SK-N-SH (cell line): ENCODE data around the gene FLYWCH2. TPM values are rescaled to one million over a fixed set of nuclear protein-coding genes. Genes with fewer than 3 reads are reported as not detected.

Source experiments
- CTCF ChIA-PET: fragments of 300-600, 350-600 bp; formaldehyde crosslinking; extraction: SDS; loops from one replicate; lab custom pipeline; 2021; lab: Yijun Ruan, JAX
- POLR2A ChIA-PET: fragments of 350-600 bp; sonication (Branson Sonifier 250); formaldehyde crosslinking; extraction: SDS; loops from one replicate; lab custom pipeline; 2020; ENCODE audit warnings: antibody characterized with exemption, inconsistent platforms; lab: Yijun Ruan, JAX
- DNase-seq: peaks from one replicate; pipeline ENCODE4 v3.0.0; 2012
- H2AFZ ChIP-seq: fragments of 200-600 bp; sonication (generic); 2 replicates; pipeline ENCODE4 v1.8.1; 2016; ENCODE audit warnings: antibody characterized with exemption, mild to moderate bottlenecking, low read depth
- H3F3A ChIP-seq: fragments of 200-600 bp; sonication (generic); replicated peaks from 2 replicates; pipeline ENCODE3; 2016; ENCODE audit warnings: antibody characterized with exemption, mild to moderate bottlenecking; ENCODE audit not compliant: insufficient read depth
- H3K27ac ChIP-seq, 2 experiments: fragments of 200-500 bp in 1 of 2; fragments of 200-600 bp in 1 of 2; sonication (Bioruptor generic) in 1 of 2; sonication (generic), shearing (Covaris generic) in 1 of 2; 2 replicates each; pipeline versions ENCODE4 v1.5.1 to v1.6.1; 2014 to 2016; ENCODE audit warnings: low read depth in 2 of 2, inconsistent platforms in 1 of 2, low read length in 1 of 2, mild to moderate bottlenecking in 1 of 2, mixed read lengths in 1 of 2
- H3K27me3 ChIP-seq: fragments of 200-600 bp; sonication (generic), shearing (Covaris generic); 2 replicates; pipeline ENCODE4 v1.6.1; 2016; ENCODE audit warnings: mixed run types; ENCODE audit not compliant: insufficient read depth
- H3K36me3 ChIP-seq, 2 experiments: fragments of 200-500 bp in 1 of 2; fragments of 200-600 bp in 1 of 2; sonication (Bioruptor generic) in 1 of 2; sonication (generic) in 1 of 2; replicated peaks in 1 of 2; 2 replicates each; pipeline versions ENCODE3 to v1.5.1; 2014 to 2016; ENCODE audit warnings: low read length in 1 of 2, mild to moderate bottlenecking in 1 of 2; ENCODE audit not compliant: insufficient read depth in 2 of 2, control insufficient read depth in 1 of 2
- H3K4me1 ChIP-seq, 2 experiments: fragments of 200-500 bp in 1 of 2; fragments of 200-600 bp in 1 of 2; sonication (Bioruptor generic) in 1 of 2; sonication (generic), shearing (Covaris generic) in 1 of 2; 2 replicates each; pipeline versions ENCODE4 v1.5.1 to v1.6.1; 2014 to 2016; ENCODE audit warnings: low read depth in 1 of 2, low read length in 1 of 2, mixed run types in 1 of 2; ENCODE audit not compliant: insufficient read depth in 2 of 2, control insufficient read depth in 1 of 2
- H3K4me2 ChIP-seq: fragments of 200-600 bp; sonication (generic), shearing (Covaris generic); 2 replicates; pipeline ENCODE4 v1.6.1; 2017; ENCODE audit warnings: mixed run types
- H3K4me3 ChIP-seq, 2 experiments: fragments of 200-500 bp in 1 of 2; fragments of 200-600 bp in 1 of 2; sonication (Bioruptor generic) in 1 of 2; sonication (generic), shearing (Covaris generic) in 1 of 2; 2 replicates each; pipeline versions ENCODE4 v1.5.1 to v1.8.1; 2014 to 2016; ENCODE audit warnings: low read depth in 2 of 2, inconsistent platforms in 1 of 2, low read length in 1 of 2, mild to moderate bottlenecking in 1 of 2, mixed read lengths in 1 of 2, moderate library complexity in 1 of 2
- H3K79me2 ChIP-seq: fragments of 200-600 bp; sonication (generic); 2 replicates; pipeline ENCODE4 v1.8.1; 2017; ENCODE audit warnings: mild to moderate bottlenecking; ENCODE audit not compliant: insufficient read depth
- H3K9ac ChIP-seq: fragments of 200-600 bp; sonication (generic); 2 replicates; pipeline ENCODE4 v1.6.1; 2017; ENCODE audit warnings: mixed run types
- H3K9me2 ChIP-seq: fragments of 200-600 bp; sonication (generic); 2 replicates; pipeline ENCODE4 v1.6.1; 2017; ENCODE audit warnings: mixed run types
- H3K9me3 ChIP-seq: fragments of 200-600 bp; sonication (generic); 2 replicates; pipeline ENCODE4 v1.6.1; 2017; ENCODE audit warnings: mixed run types, mild to moderate bottlenecking, moderate library complexity
- H4K20me1 ChIP-seq: fragments of 200-600 bp; sonication (generic); 2 replicates; pipeline ENCODE4 v1.6.1; 2017; ENCODE audit warnings: mild to moderate bottlenecking, mixed run types; ENCODE audit not compliant: insufficient read depth
- CHD2 ChIP-seq: fragments of 150-350 bp; IDR thresholded peaks from 2 replicates; pipeline ENCODE4 v1.6.1; 2018; ENCODE audit warnings: low read length; ENCODE audit not compliant: partially characterized antibody
- ELF1 ChIP-seq: IDR thresholded peaks from 2 replicates; pipeline ENCODE4 v1.4.0; 2012
- FOXJ3 ChIP-seq: sonication (generic); formaldehyde crosslinking; IDR thresholded peaks from 2 replicates; pipeline ENCODE4 v1.5.1; 2020; ENCODE audit warnings: mild to moderate bottlenecking, missing genetic modification reagents
- GATA2 ChIP-seq: sonication (generic); formaldehyde crosslinking; IDR thresholded peaks from 2 replicates; pipeline ENCODE4 v1.5.0; 2020; ENCODE audit warnings: mild to moderate bottlenecking, missing genetic modification reagents
- JUND ChIP-seq: IDR thresholded peaks from 2 replicates; pipeline ENCODE4 v1.4.0; 2012
- MEF2A ChIP-seq: IDR thresholded peaks from 2 replicates; pipeline ENCODE4 v1.4.0; 2012; ENCODE audit warnings: low read depth, borderline replicate concordance
- MXI1 ChIP-seq: IDR thresholded peaks from 2 replicates; pipeline ENCODE4 v1.6.1; 2012; ENCODE audit warnings: mild to moderate bottlenecking, low read depth, low read length, improper control_type of control experiment
- NFIC ChIP-seq: IDR thresholded peaks from 2 replicates; pipeline ENCODE4 v1.4.0; 2012; ENCODE audit warnings: borderline replicate concordance
- RXRA ChIP-seq: IDR thresholded peaks from 2 replicates; pipeline ENCODE4 v1.4.0; 2012; ENCODE audit warnings: low read depth, mild to moderate bottlenecking, borderline replicate concordance
- SIN3A ChIP-seq: IDR thresholded peaks from 2 replicates; pipeline ENCODE4 v1.6.1; 2012; ENCODE audit warnings: low read depth, mild to moderate bottlenecking, low read length, moderate library complexity, borderline replicate concordance
- SMC3 ChIP-seq: IDR thresholded peaks from 2 replicates; pipeline ENCODE4 v1.6.1; 2012; ENCODE audit warnings: low read depth, low read length, improper control_type of control experiment
- TAF1 ChIP-seq: IDR thresholded peaks from 2 replicates; pipeline ENCODE4 v1.6.1; 2012; ENCODE audit warnings: low read depth, mild to moderate bottlenecking, low read length, moderate library complexity, borderline replicate concordance
- TCF12 ChIP-seq: IDR thresholded peaks from 2 replicates; pipeline ENCODE4 v1.4.0; 2012
- YY1 ChIP-seq: IDR thresholded peaks from 2 replicates; pipeline ENCODE4 v1.4.0; 2012; ENCODE audit warnings: low read depth, mild to moderate bottlenecking
- WGBS: methylation state at CpG from one replicate; pipeline ENCODE4 v1.1.6; 2017; ENCODE audit warnings: low lambda C conversion rate; 5-methylcytosine and 5-hydroxymethylcytosine counted together
- polyA plus RNA-seq, 3 experiments: library from polyadenylated mRNA; depleted of rRNA; stranded (reverse); fragments of >200 nt; gene quantifications; 2 replicates each; pipeline ENCODE4 v1.2.3, GENCODE V29; 2012
- TF ChIP-seq, protein P1 (sequence below): IDR thresholded peaks from 2 replicates; pipeline ENCODE4; 2012
- TF ChIP-seq, protein P2 (sequence below): fragments of 150-350 bp; IDR thresholded peaks from 2 replicates; pipeline ENCODE4 v1.6.1; 2016; ENCODE audit warnings: mild to moderate bottlenecking, low read depth, low read length
- TF ChIP-seq, protein P3 (sequence below): IDR thresholded peaks from 2 replicates; pipeline ENCODE4 v1.4.0; 2012; ENCODE audit warnings: low read depth

The FLYWCH2 gene
- polyA plus RNA-seq, 1 of the 3 experiments (the other 2 are of a cell fraction) = 64.8 TPM

DNA sequence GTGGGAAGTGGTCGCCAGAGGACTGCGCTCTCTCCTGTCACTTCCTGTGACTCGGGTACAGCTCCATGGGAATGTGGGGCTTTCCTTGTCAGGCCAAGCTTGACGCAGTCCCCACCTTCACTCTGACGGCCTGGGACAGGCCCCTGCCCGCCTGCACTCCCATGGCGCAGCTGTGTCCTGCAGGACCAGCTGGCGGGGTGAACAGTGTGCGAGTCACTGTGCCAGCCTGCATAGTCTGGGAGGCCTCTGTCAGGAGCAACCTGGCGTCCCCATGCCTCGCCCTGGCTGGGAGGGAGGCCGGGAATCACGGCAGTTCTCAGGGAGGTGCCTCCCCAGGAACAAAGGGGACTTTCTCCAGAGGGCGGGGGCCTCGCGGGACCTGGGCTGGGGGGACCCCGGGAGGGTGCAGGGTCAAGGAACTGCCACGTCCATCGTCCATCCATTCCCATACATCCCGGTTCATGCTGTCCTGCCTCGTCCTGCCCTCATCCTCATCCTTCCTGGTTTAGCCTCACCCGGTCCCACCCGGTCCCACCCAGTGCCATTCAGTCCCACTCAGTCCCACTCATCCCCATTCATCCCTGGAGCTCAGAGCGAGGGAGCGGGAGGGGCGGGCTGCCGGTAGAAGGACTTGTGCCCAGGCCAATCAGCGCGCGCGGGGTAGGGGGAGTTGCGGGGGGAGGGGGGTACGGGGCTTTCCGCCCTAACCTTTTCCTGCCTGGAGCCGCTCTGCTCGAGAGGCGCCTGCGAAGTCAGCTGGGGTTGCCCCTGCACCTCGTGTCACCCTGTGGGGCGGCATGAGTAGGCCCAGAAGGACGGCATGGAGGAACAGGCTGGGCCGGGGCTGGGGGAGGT lies 42.1 kb downstream of the FLYWCH2 start:
- Histone ChIP-seq H3K36me3 (peaks cover 11 to 14% of the 10 kb centered on the region in 2 experiments), H3K4me2 (no peak overlapping the region), H3F3A (peaks cover 5% of the 10 kb centered on the region), H3K9ac (no peak overlapping the region), H3K79me2 (peaks cover 17% of the 10 kb centered on the region; the same call in 1 of the 2 replicates), H3K27me3 (no peaks in the 10 kb centered on the region), H3K4me3 (no peak overlapping the region), H3K27ac (no peak overlapping the region), H4K20me1 (no peaks in the 10 kb centered on the region), H2AFZ (no peak overlapping the region), H3K4me1 (peaks cover 0 to 5% of the 10 kb centered on the region in 2 experiments; a peak in 1 of 4 replicates), H3K9me3 (no peaks in the 10 kb centered on the region), H3K9me2 (no peaks in the 10 kb centered on the region)
- CTCF ChIA-PET = interaction anchor here (1.4 to 3.6 kb wide), 5 partner anchors 10 to 86 kb away, joined by 5 to 54 read pairs (median 9); partner anchors contain the start of gene FLYWCH1
- no peak for TF ChIP-seq TCF12
- TF ChIP-seq GATA2 = no peak
- TF ChIP-seq MXI1 = no peak
- TF ChIP-seq SMC3 = no peak
- TF ChIP-seq NFIC = no peak
- no peak for TF ChIP-seq CHD2
- no peak for TF ChIP-seq ELF1
- TF ChIP-seq, protein P1, sequence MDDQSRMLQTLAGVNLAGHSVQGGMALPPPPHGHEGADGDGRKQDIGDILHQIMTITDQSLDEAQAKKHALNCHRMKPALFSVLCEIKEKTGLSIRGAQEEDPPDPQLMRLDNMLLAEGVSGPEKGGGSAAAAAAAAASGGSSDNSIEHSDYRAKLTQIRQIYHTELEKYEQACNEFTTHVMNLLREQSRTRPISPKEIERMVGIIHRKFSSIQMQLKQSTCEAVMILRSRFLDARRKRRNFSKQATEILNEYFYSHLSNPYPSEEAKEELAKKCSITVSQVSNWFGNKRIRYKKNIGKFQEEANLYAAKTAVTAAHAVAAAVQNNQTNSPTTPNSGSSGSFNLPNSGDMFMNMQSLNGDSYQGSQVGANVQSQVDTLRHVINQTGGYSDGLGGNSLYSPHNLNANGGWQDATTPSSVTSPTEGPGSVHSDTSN = no peak
- no peak for TF ChIP-seq FOXJ3 (CRISPR knock-in tag)
- TF ChIP-seq, protein P2, sequence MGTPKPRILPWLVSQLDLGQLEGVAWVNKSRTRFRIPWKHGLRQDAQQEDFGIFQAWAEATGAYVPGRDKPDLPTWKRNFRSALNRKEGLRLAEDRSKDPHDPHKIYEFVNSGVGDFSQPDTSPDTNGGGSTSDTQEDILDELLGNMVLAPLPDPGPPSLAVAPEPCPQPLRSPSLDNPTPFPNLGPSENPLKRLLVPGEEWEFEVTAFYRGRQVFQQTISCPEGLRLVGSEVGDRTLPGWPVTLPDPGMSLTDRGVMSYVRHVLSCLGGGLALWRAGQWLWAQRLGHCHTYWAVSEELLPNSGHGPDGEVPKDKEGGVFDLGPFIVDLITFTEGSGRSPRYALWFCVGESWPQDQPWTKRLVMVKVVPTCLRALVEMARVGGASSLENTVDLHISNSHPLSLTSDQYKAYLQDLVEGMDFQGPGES = no peak
- TF ChIP-seq YY1 = no peak
- no peak for TF ChIP-seq MEF2A
- no peak for TF ChIP-seq RXRA
- no peak for TF ChIP-seq TAF1
- no peak for TF ChIP-seq SIN3A
- no peak for TF ChIP-seq JUND
- TF ChIP-seq, protein P3, sequence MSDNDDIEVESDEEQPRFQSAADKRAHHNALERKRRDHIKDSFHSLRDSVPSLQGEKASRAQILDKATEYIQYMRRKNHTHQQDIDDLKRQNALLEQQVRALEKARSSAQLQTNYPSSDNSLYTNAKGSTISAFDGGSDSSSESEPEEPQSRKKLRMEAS = no peak
- peak; percentile 11 for DNase-seq
- POLR2A ChIA-PET = no interaction called here
- WGBS = 92% methylated on average over 33 of the region's 42 CpGs
